Parietal lobe (tissue), 1 donor: ENCODE results near the gene OR51E1. TPM values are rescaled to one million over a fixed set of nuclear protein-coding genes. Genes with fewer than 3 reads are reported as not detected.

Experiments used
- total RNA-seq: library from RNA; depleted of rRNA; stranded (reverse); fragments of >200 nt; gene quantifications from one replicate; pipeline ENCODE4 v1.2.3, GENCODE V29; 2014

The OR51E1 gene
- total RNA-seq = not detected

GRCh38 chr11:4643682-4644081 lies at the start of gene OR51E1:
Gene OR51E1 (plus strand): TSS chr11:4643982. CDS start chr11:4652527, 8,545 bp downstream.

GRCh38 chr11:4607781-4608666 lies 35.8 kb upstream of the OR51E1 start, which contains the start of gene TRIM68:
Gene TRIM68 (minus strand): TSS chr11:4608231. CDS start chr11:4605504, 2,727 bp downstream.

GRCh38 chr11:4636962-4637661 lies 6.7 kb upstream of the OR51E1 start, which contains the start of gene OR51D1:
Gene OR51D1 (plus strand): TSS chr11:4637477. CDS start chr11:4639791, 2,314 bp downstream.

GRCh38 chr11:4697585-4697984 lies 53.8 kb downstream of the OR51E1 start, which contains the start of gene OR51E2:
Gene OR51E2 (minus strand): TSS chr11:4697853. CDS start chr11:4682711, 15,142 bp downstream.

GRCh38 chr11:4704054-4704789 lies 60.4 kb downstream of the OR51E1 start, which contains the start of gene MMP26:
Gene MMP26 (plus strand): TSS chr11:4704784.

Other genes with a start within 250 kb of the OR51E1 start
- not detected for gene OR52K2, start 194.7 kb upstream of the OR51E1 start, total RNA-seq
- not detected for gene OR52K1, start 161.3 kb upstream of the OR51E1 start, total RNA-seq
- gene OR52M1, start 98.8 kb upstream of the OR51E1 start, total RNA-seq = not detected
- gene OR52I2, start 62.2 kb upstream of the OR51E1 start, total RNA-seq = not detected
- not detected for gene OR52I1, start 49.9 kb upstream of the OR51E1 start, total RNA-seq
- gene TRIM68, start 35.8 kb upstream of the OR51E1 start, total RNA-seq = 13.8 TPM
- gene OR51D1, start 6.5 kb upstream of the OR51E1 start, total RNA-seq = not detected
- not detected for gene OR51E2, start 53.9 kb downstream of the OR51E1 start, total RNA-seq
- gene MMP26, start 60.8 kb downstream of the OR51E1 start, total RNA-seq = not detected
- gene OR51F1, start 126.0 kb downstream of the OR51E1 start, total RNA-seq = not detected
- not detected for gene OR52R1, start 160.4 kb downstream of the OR51E1 start, total RNA-seq
- gene OR51F2, start 177.3 kb downstream of the OR51E1 start, total RNA-seq = not detected
- not detected for gene OR51S1, start 205.2 kb downstream of the OR51E1 start, total RNA-seq
- not detected for gene OR51T1, start 237.9 kb downstream of the OR51E1 start, total RNA-seq